GM10847 (cell line): ENCODE results near the gene VGLL3.

Experiments used
- POLR2A ChIP-seq: IDR thresholded peaks from 2 replicates; pipeline ENCODE4 v1.6.1; 2011; ENCODE audit not compliant: insufficient read length; ENCODE audit errors: extremely low read depth

Gene VGLL3

DNA sequence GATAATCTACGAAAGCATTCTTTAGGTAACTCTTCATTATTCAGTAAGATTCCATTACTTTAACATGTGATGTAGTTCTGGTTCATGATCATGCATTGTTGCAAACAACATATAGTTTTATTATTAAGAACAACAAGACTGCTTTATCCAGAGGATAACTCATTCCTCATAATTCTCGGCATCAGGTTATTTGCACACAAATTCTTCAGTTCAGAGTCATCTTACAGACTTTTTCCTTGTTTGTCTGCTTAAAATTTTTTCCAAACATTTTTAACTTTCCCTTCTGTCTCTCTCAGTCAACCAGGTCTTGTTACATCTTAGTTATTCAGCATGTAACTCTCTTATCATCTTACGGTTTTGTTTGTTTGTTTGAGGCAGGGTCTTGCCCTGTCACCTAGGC is 60.1 kb downstream of the VGLL3 start:
- no peak for TF ChIP-seq POLR2A

GRCh38 chr3:86930181-86930580 is 60.8 kb downstream of the VGLL3 start:
- TF ChIP-seq POLR2A: no peak

- no peak for TF ChIP-seq POLR2A
Measured at GRCh38 chr3:86929046-86929445, 61.9 kb downstream of the VGLL3 start.

DNA sequence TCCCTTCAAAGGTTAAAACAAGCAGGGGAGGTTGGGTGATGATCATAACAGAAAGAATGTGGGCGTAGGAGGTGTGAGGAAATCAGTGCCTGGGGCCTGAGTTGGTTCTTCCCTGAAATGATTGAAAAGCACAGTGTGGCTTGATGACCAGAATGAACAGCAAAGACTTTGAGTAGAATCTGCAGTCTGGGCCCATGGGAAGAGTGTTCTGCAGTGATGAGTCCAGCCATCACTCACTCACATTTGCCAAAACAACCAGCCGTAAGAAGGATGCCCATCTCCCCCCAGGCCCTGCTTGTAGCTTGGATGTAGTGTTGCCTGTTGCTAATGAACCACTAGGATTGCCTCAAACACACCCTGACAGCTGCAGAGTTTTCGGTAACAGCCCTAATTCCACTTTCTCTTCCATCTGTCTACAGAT is 67.9 kb downstream of the VGLL3 start:
- no peak for TF ChIP-seq POLR2A

DNA sequence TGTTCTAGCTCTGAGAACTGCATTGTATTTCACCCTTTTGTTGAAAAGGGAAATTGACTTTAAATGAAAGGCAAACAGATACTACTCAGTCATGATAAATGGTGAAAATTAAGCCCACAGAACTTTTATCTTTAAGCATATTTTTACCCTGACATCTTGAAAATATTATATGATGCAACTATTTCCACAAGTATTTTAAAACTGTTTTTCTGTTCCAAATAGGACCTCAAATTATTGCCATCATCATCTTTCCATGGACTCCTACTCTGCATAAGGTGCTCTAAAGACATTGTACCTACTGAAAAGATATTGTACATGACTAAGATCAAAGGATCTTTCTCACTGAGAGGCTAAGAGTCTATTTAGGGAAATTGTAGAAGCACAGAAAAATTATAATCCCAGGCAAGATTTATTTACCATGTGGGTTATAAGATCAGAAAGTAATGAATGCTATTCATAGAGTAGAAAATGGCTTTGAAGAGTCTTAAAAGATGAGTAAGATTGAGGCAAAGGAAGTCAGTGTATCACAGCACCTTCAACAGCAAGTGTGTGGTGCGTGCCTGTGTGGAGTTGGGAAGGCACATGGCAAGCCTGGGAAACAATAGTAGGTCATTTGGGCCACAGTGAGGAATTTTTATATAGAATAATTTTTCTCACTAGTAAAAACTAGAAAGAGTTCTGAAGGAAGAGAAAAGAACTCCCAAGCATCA is 68.8 kb downstream of the VGLL3 start:
- TF ChIP-seq POLR2A: no peak

DNA sequence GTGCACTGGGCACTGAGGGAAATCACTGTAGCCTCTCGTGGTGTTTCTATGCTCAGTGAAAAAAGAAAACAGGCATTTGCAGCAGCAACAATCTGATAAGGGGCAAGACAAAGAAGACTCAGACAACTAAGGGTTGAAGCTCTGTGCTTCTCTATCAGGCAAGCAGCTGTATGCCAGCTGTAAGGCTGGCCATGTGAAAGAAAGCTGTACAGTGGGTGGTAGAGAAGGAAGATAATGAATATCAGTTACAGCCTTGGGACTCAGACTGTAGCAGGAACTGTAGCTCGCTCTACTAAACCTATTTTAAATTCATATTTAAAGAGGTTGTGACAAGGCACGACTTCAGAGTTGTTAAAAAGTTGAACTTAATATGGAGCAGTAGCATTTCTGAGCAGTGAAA is 76.3 kb downstream of the VGLL3 start:
- TF ChIP-seq POLR2A: no peak

DNA sequence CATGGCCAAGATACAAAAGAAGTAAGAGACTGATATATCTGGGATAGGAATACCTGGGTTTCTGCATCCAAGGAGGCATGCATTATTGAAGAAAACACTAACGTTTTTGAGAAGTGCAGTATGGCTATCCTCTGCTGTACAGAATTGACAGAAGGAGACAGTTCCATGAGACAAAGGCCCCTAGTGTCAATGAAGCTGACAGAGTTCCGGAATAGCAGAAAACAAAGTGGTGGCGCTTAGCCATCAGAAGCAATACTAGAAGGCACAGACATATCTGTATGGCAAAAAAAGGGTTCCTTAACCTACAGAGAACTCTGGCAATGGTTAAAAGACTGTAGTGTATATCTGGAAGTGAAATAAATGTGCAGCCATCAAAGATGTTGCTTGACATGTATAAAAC is 77.8 kb downstream of the VGLL3 start:
- TF ChIP-seq POLR2A: no peak

- no peak for TF ChIP-seq POLR2A
Measured at GRCh38 chr3:86895202-86895601, 95.7 kb downstream of the VGLL3 start.

DNA sequence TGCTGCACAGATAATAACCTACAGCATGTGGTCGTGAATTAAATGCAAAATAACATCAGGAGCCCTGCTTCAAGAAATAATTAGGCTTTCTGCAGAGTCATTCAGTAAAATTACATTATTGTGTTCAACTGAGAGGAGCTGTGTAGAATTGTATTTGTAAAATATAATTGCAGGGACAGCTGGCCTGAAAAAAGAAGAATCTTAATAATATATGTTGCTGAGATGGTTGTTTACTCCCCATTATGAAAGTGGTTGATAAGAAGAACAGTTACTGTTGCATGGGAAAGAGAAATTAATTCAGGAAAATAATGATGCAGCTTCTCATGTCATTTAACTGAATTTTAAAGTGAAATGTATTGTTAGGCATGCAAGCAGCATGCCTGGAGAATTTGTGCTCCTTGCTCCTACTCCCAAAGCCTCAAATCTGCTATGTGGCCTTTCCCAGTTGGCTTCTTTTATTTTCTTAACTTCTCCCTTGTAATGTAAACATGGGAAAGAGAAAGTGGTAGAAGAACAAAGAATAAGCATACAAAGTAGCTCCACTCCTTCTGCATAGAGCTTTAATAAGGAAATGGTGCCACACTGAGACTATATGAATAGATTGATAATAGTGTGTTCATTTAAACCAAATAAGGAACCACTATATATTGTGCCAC is 100.1 kb downstream of the VGLL3 start:
- no peak for TF ChIP-seq POLR2A
